Left lung (tissue), 10 donors: Measurements from ENCODE around the gene SLC27A4. TPM values are rescaled to one million over a fixed set of nuclear protein-coding genes. Genes with fewer than 3 reads are reported as not detected.
A peak's percentile ranks its signal among the peaks of the same experiment; 100 is the strongest.

ENCODE experiments used
- ATAC-seq: fragments of 200-7000 bp; cut with Tn5 transposase; one replicate; pipeline ENCODE4 v1.9.1; 2020; ENCODE audit warnings: moderate library complexity
- DNase-seq, 4 donors: peaks; one replicate each; pipeline ENCODE4 v3.0.0-alpha.2; 2013 to 2020
- H3K27ac ChIP-seq, 2 donors: fragments of 200-600 bp; sonication (generic) in 1 of 2; one replicate each; pipeline versions ENCODE4 v1.5.0 to v1.8.0; 2020 to 2021
- H3K27me3 ChIP-seq, 2 donors: fragments of 200-600 bp; sonication (generic) in 1 of 2; one replicate each; pipeline versions ENCODE4 v1.5.0 to v1.8.0; 2020 to 2021
- H3K36me3 ChIP-seq, 2 donors: fragments of 200-600 bp; sonication (generic) in 1 of 2; one replicate each; pipeline versions ENCODE4 v1.5.0 to v1.8.0; 2020 to 2021
- H3K4me1 ChIP-seq, 2 donors: fragments of 200-600 bp; one replicate each; pipeline ENCODE4 v1.8.0; 2021
- H3K4me3 ChIP-seq, 2 donors: fragments of 200-600 bp; sonication (generic) in 1 of 2; one replicate each; pipeline versions ENCODE4 v1.5.0 to v1.8.0; 2020 to 2021; ENCODE audit warnings: mild to moderate bottlenecking in 1 of 2
- H3K9me3 ChIP-seq, 2 donors: fragments of 200-600 bp; sonication (generic) in 1 of 2; one replicate each; pipeline versions ENCODE4 v1.5.0 to v1.8.0; 2020 to 2021
- intact Hi-C, 2 donors: fragments of 100-400 bp; cut with DNase I; formaldehyde crosslinking; loops; one replicate each; pipeline versions ENCODE4 v1.11.2 to v1.14.2; 2022
- polyA plus RNA-seq, 6 donors: library from polyadenylated mRNA; unstranded; fragments of 120-200 nt; gene quantifications; one replicate each; pipeline ENCODE4 v1.2.1, GENCODE V29; 2013; ENCODE audit not compliant: insufficient read length in 6 of 6
- total RNA-seq, 2 donors: library from RNA; stranded (reverse); fragmentation: NEBNext Ultra II Directional; extraction: Animal tissue kit (Norgen Biotek cat#: 25700); gene quantifications; one replicate each; pipeline ENCODE4 v1.2.1, GENCODE V29; 2021
- TF ChIP-seq, protein P1 (sequence below), 2 donors: fragments of 200-600 bp; sonication (generic) in 1 of 2; IDR thresholded peaks; one replicate each; pipeline versions ENCODE4 v1.5.0 to v1.8.0; 2021; ENCODE audit warnings: antibody characterized with exemption in 2 of 2
- donor health status: DM: no; HTN: yes; CAD: no.
- donor health status: DM: no; HTN: no; CAD: no.

Gene SLC27A4
- total and polyA plus RNA-seq, 8 donors, result 7.6 to 33.7 (median 12.1) TPM

- no peak for DNase-seq
- Histone ChIP-seq H3K36me3 (peaks cover 0 to 67% of the 10 kb centered on the region in 2 donors), H3K27ac (no peak overlapping the region), H3K9me3 (no peaks in the 10 kb centered on the region), H3K4me3 (no peak overlapping the region), H3K27me3 (no peaks in the 10 kb centered on the region), H3K4me1 (no peaks in the 10 kb centered on the region)
- intact Hi-C loops, result no loop called here
- no peak for ATAC-seq
- TF ChIP-seq, protein P1, sequence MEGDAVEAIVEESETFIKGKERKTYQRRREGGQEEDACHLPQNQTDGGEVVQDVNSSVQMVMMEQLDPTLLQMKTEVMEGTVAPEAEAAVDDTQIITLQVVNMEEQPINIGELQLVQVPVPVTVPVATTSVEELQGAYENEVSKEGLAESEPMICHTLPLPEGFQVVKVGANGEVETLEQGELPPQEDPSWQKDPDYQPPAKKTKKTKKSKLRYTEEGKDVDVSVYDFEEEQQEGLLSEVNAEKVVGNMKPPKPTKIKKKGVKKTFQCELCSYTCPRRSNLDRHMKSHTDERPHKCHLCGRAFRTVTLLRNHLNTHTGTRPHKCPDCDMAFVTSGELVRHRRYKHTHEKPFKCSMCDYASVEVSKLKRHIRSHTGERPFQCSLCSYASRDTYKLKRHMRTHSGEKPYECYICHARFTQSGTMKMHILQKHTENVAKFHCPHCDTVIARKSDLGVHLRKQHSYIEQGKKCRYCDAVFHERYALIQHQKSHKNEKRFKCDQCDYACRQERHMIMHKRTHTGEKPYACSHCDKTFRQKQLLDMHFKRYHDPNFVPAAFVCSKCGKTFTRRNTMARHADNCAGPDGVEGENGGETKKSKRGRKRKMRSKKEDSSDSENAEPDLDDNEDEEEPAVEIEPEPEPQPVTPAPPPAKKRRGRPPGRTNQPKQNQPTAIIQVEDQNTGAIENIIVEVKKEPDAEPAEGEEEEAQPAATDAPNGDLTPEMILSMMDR (IDR thresholded peaks at IDR 0.05), result no peak
These were observed 15.1 kb downstream of the SLC27A4 start for GRCh38 chr9:128355451-128355850.

DNA sequence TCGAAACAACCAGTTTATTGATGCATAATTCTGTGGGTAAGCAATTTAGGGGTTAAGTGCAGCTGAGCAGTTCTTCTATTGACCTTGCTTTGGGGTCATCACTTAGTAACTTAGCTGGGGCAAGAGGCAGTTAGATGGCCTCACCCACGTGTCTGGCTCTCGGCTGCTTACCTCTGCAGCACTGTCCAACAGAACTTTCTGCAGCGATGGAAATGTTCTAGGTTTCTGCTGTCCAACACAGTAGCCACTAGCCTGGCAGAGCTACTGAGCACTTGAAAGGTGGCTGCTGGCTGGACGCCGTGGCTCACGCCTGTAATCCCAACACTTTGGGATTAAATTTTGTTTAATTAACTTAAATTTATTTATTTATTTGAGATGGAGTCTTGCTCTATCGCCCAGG lies 17.8 kb downstream of the SLC27A4 start:
- DNase-seq, result no peak
- ATAC-seq, result no peak
- Histone ChIP-seq H3K27ac (no peak overlapping the region), H3K36me3 (peaks cover 0 to 50% of the 10 kb centered on the region in 2 donors), H3K4me3 (no peak overlapping the region), H3K9me3 (no peaks in the 10 kb centered on the region), H3K27me3 (no peaks in the 10 kb centered on the region), H3K4me1 (peaks cover 9 to 13% of the 10 kb centered on the region in 2 donors)
- intact Hi-C loops, result no loop called here
- TF ChIP-seq, protein P1 (IDR thresholded peaks at IDR 0.05), result no peak

DNA sequence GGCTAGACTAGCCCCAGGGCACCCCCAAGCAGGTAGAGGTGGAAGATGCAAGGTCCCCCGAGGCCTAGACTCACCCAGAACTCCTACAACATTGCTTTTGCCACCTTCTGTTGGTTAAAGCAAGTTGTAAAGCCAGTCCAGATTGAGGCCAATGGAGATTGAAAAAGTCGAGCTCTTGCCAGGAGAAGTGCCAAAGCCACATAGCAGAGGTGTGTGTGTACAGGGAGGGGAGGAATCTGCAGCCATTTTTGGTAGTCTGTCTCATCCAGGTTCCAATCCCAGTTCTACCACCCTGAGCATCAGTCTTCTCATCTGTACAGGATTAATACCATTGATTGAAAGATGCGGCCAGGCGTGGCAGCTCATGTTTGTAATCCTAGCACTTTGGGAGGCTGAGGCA lies 18.5 kb downstream of the SLC27A4 start:
- peaks cover 0 to 45% of the 10 kb centered on the region in 2 donors for H3K36me3 ChIP-seq
- H3K4me3 ChIP-seq, result no peak overlapping the region
- H3K4me1 ChIP-seq, result peaks cover 9 to 13% of the 10 kb centered on the region in 2 donors
- TF ChIP-seq, protein P1 (IDR thresholded peaks at IDR 0.05), result no peak
- H3K27ac ChIP-seq, result no peak overlapping the region
- H3K9me3 ChIP-seq, result no peaks in the 10 kb centered on the region
- no peaks in the 10 kb centered on the region for H3K27me3 ChIP-seq
- ATAC-seq, result no peak
- intact Hi-C loops, result no loop called here
- DNase-seq, result no peak

GRCh38 chr9:128360826-128361225 lies 20.5 kb downstream of the SLC27A4 start:
- Histone ChIP-seq H3K27ac (peak overlapping the region in 1 of 2 donors; percentile 56), H3K4me1 (peaks cover 18 to 26% of the 10 kb centered on the region in 2 donors), H3K36me3 (peaks cover 0 to 27% of the 10 kb centered on the region in 2 donors), H3K9me3 (no peaks in the 10 kb centered on the region), H3K4me3 (no peak overlapping the region), H3K27me3 (no peaks in the 10 kb centered on the region)
- DNase-seq (no peak), ATAC-seq (no peak)
- intact Hi-C loops, result loop anchor here in 1 of 2 donors (10.0 kb wide), 1 partner anchor 54 kb away; no protein-coding TSS in a partner anchor
- TF ChIP-seq, protein P1 (IDR thresholded peaks at IDR 0.05), result no peak

DNA sequence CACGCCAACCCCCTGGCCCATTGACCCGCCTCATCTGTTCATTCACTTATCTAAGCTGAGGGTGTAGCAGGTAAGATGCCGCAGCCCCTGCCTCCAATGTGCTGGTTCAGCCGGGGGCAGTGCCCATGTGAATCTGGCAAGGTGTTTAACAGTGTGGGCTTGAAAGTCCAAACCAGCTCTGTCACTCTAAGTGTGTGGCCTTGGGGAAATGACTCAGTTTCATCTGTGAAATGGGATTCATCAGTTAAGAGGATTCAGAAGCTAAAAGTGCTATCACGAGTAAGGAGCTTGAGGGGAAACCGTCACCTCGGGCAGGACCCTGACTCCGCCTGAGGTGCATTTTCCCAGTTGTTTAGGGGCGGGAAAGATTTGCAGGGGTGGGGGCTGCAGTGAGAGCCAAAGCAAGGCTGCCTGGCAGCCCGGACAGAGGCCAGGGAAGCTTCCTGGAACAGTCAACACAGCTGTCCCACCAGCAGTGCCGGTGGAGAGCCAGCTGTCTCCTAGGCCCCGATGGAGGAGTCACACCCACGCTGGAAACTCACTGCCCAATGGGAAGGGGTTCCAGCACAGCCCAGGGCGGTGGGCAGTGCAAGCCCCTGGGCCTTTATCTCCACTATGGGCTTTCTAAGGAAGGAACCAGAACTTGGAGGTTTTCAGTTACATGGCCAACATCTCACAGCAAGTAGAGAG lies 21.1 kb downstream of the SLC27A4 start:
- intact Hi-C loops, result loop anchor here in 1 of 2 donors (10.0 kb wide), 1 partner anchor 53 kb away; no protein-coding TSS in a partner anchor
- ATAC-seq, result peak; percentile 16

More for the DNA sequence above, 21.1 kb downstream of the SLC27A4 start:
- H3K27me3 ChIP-seq, result no peaks in the 10 kb centered on the region
- peaks cover 18 to 26% of the 10 kb centered on the region in 2 donors for H3K4me1 ChIP-seq
- H3K9me3 ChIP-seq, result no peaks in the 10 kb centered on the region
- peak overlapping the region; percentile 27 to 38 for H3K4me3 ChIP-seq
- DNase-seq, result no peak
- TF ChIP-seq, protein P1 (IDR thresholded peaks at IDR 0.05), result no peak
- peak overlapping the region in 1 of 2 donors; percentile 56 for H3K27ac ChIP-seq
- H3K36me3 ChIP-seq, result peaks cover 0 to 20% of the 10 kb centered on the region in 2 donors
